GM23338 (cell line): Measurements from ENCODE around the gene USP8.

Experiments
- CTCF ChIP-seq, 2 experiments: fragments of 200-600 bp in 1 of 2; sonication (generic) in 1 of 2; conservative IDR thresholded peaks; 2 replicates each; pipeline versions ENCODE4 v1.5.1 to v1.6.1; 2016 to 2017; ENCODE audit warnings: antibody characterized with exemption in 2 of 2, low read depth in 2 of 2, mild to moderate bottlenecking in 2 of 2, moderate library complexity in 1 of 2
- EZH2 ChIP-seq: fragments of 200-600 bp; sonication (generic); IDR thresholded peaks from one replicate; pipeline ENCODE4 v1.8.0; 2017; ENCODE audit warnings: antibody characterized with exemption, mild to moderate bottlenecking, low read depth; ENCODE audit not compliant: unreplicated experiment
- EZH2phosphoT487 ChIP-seq: fragments of 200-600 bp; sonication (generic); IDR thresholded peaks from one replicate; pipeline ENCODE4 v1.8.1; 2018; ENCODE audit warnings: antibody characterized with exemption; ENCODE audit not compliant: unreplicated experiment
- JUNB ChIP-seq: IDR thresholded peaks from one replicate; pipeline ENCODE4 v1.6.1; 2016; ENCODE audit warnings: antibody characterized with exemption; ENCODE audit not compliant: unreplicated experiment
- POLR2AphosphoS5 ChIP-seq: IDR thresholded peaks from 2 replicates; pipeline ENCODE4 v1.6.1; 2016; ENCODE audit warnings: antibody characterized with exemption, low read depth
- ZNF114 ChIP-seq: fragments of 250-450 bp; sonication (Bioruptor Pico); IDR thresholded peaks from 2 replicates; pipeline ENCODE4 v1.5.0; 2020; ENCODE audit warnings: mild to moderate bottlenecking, moderate library complexity
- ZNF462 ChIP-seq: fragments of 250-450 bp; sonication (Bioruptor Pico); IDR thresholded peaks from 2 replicates; pipeline ENCODE4 v1.5.0; 2020; ENCODE audit warnings: mild to moderate bottlenecking, moderate library complexity

GRCh38 chr15:50415752-50416404 is 8.3 kb upstream of the USP8 start:
- no peak for TF ChIP-seq EZH2
- no peak for TF ChIP-seq CTCF (conservative IDR thresholded peaks at IDR 0.05; ENCODE audit: low read depth in 2 of 2)
- TF ChIP-seq ZNF462 (CRISPR knock-in tag), result no peak
- no peak for TF ChIP-seq EZH2phosphoT487
- TF ChIP-seq POLR2AphosphoS5, result no peak
- TF ChIP-seq ZNF114 (CRISPR knock-in tag), result no peak
- no peak for TF ChIP-seq JUNB
